Endothelial cell of umbilical vein (primary cell): Measurements from ENCODE around the gene BRSK2.

ENCODE experiments used
- CTCF ChIP-seq, 2 donors: IDR thresholded peaks; 1 replicate in 1 of 2; 2 replicates in 1 of 2; pipeline ENCODE4 v1.5.1; 2011; ENCODE audit warnings: low read length in 2 of 2, mild to moderate bottlenecking in 2 of 2, moderate library complexity in 2 of 2, control low read depth in 1 of 2, inconsistent platforms in 1 of 2, low read depth in 1 of 2; ENCODE audit not compliant: insufficient read depth in 1 of 2; ENCODE audit errors: extremely low read depth in 1 of 2
- EZH2 ChIP-seq: IDR thresholded peaks from 2 replicates; pipeline ENCODE4 v1.6.1; 2012; ENCODE audit warnings: borderline replicate concordance, low read depth, mild to moderate bottlenecking, moderate library complexity, low read length, inconsistent platforms; ENCODE audit not compliant: severe bottlenecking

- TF ChIP-seq CTCF (IDR thresholded peaks at IDR 0.05; ENCODE audit: extremely low read depth in 1 of 2, insufficient read depth in 1 of 2, low read depth in 1 of 2, low read length in 2 of 2), result no peak
- TF ChIP-seq EZH2, result no peak
These were observed 2.8 kb downstream of the BRSK2 start for GRCh38 chr11:1392561-1392960.
